NCI-H1694 treated with DMSO at 0.1 percent for 48 hours (cell line): Measurements from ENCODE around the gene PRDM16.

Experiments
- DNase-seq: peaks from one replicate; lab custom pipeline; 2025; lab: John Stamatoyannopoulos, UW

Gene PRDM16

GRCh38 chr1:3396411-3396810, 327.4 kb downstream of the PRDM16 start:
- DNase-seq = no peak

GRCh38 chr1:3397311-3397710, 328.3 kb downstream of the PRDM16 start:
- DNase-seq = no peak

- no peak for DNase-seq
These were observed 329.6 kb downstream of the PRDM16 start for GRCh38 chr1:3398396-3399140.

- DNase-seq = no peak
These were observed 330.7 kb downstream of the PRDM16 start for GRCh38 chr1:3399732-3400131.

- no peak for DNase-seq
These were observed 332.7 kb downstream of the PRDM16 start for GRCh38 chr1:3401585-3402257.

- no peak for DNase-seq
These were observed 333.4 kb downstream of the PRDM16 start for GRCh38 chr1:3402258-3403010.

GRCh38 chr1:3403011-3403345, 334.0 kb downstream of the PRDM16 start:
- no peak for DNase-seq

- no peak for DNase-seq
These were observed 334.6 kb downstream of the PRDM16 start for GRCh38 chr1:3403388-3404231.

- no peak for DNase-seq
These were observed 335.3 kb downstream of the PRDM16 start for GRCh38 chr1:3404301-3404700.

GRCh38 chr1:3404801-3405200, 335.8 kb downstream of the PRDM16 start:
- DNase-seq = no peak

GRCh38 chr1:3405491-3405890, 336.5 kb downstream of the PRDM16 start:
- DNase-seq = no peak

- no peak for DNase-seq
These were observed 337.2 kb downstream of the PRDM16 start for GRCh38 chr1:3405974-3406867.

GRCh38 chr1:3407021-3407420, 338.0 kb downstream of the PRDM16 start:
- no peak for DNase-seq

- no peak for DNase-seq
These were observed 339.8 kb downstream of the PRDM16 start for GRCh38 chr1:3408751-3409266.

- DNase-seq = no peak
These were observed 340.6 kb downstream of the PRDM16 start for GRCh38 chr1:3409366-3410141.

- DNase-seq = no peak
These were observed 341.3 kb downstream of the PRDM16 start for GRCh38 chr1:3410142-3410925.

- no peak for DNase-seq
These were observed 342.8 kb downstream of the PRDM16 start for GRCh38 chr1:3411806-3412205.

GRCh38 chr1:3412376-3412775, 343.4 kb downstream of the PRDM16 start:
- DNase-seq = no peak

- DNase-seq = no peak
These were observed 345.1 kb downstream of the PRDM16 start for GRCh38 chr1:3413975-3414710.
